Loucy (cell line): Measurements from ENCODE around the gene TBC1D22A.

Source experiments
- H2AFZ ChIP-seq: fragments of 200-600 bp; sonication (generic); 2 replicates; pipeline ENCODE4 v1.6.0; 2016; ENCODE audit warnings: antibody characterized with exemption, mild to moderate bottlenecking, low read length, moderate library complexity
- H3F3A ChIP-seq: fragments of 200-600 bp; 2 replicates; pipeline ENCODE4 v1.6.0; 2016; ENCODE audit warnings: antibody characterized with exemption, low read depth, mild to moderate bottlenecking
- H3K27me3 ChIP-seq: fragments of 200-600 bp; sonication (generic); 2 replicates; pipeline ENCODE4 v1.6.1; 2014; ENCODE audit warnings: low read length, mild to moderate bottlenecking; ENCODE audit not compliant: insufficient read depth, poor library complexity, severe bottlenecking
- H3K36me3 ChIP-seq: fragments of 200-600 bp; sonication (generic); 2 replicates; pipeline ENCODE4 v1.6.1; 2016; ENCODE audit warnings: low read length; ENCODE audit not compliant: insufficient read depth
- H3K4me1 ChIP-seq: fragments of 200-600 bp; sonication (generic); 2 replicates; pipeline ENCODE4 v1.5.1; 2014; ENCODE audit warnings: low read length, mild to moderate bottlenecking; ENCODE audit not compliant: insufficient read depth, poor library complexity, severe bottlenecking
- H3K4me2 ChIP-seq: fragments of 200-600 bp; sonication (generic); 2 replicates; pipeline ENCODE4 v1.6.0; 2014; ENCODE audit warnings: antibody characterized with exemption, low read length, low read depth, mild to moderate bottlenecking; ENCODE audit not compliant: poor library complexity, severe bottlenecking
- H3K4me3 ChIP-seq: fragments of 200-600 bp; sonication (generic); 2 replicates; pipeline ENCODE4 v1.5.1; 2014; ENCODE audit warnings: low read length, mild to moderate bottlenecking, mixed read lengths; ENCODE audit not compliant: poor library complexity, severe bottlenecking
- H3K79me2 ChIP-seq: fragments of 200-600 bp; sonication (generic); 2 replicates; pipeline ENCODE4 v1.6.1; 2014; ENCODE audit warnings: low read length; ENCODE audit not compliant: insufficient read depth
- H3K9ac ChIP-seq: fragments of 200-600 bp; sonication (generic); 2 replicates; pipeline ENCODE4 v1.6.0; 2014; ENCODE audit warnings: mild to moderate bottlenecking, low read depth, low read length, moderate library complexity; ENCODE audit not compliant: poor library complexity, severe bottlenecking
- H3K9me2 ChIP-seq: fragments of 200-600 bp; sonication (generic); replicated peaks from 2 replicates; pipeline ENCODE4 v1.6.1; 2016; ENCODE audit warnings: low read depth, low read length, mixed read lengths
- H3K9me3 ChIP-seq: fragments of 200-600 bp; sonication (generic); 2 replicates; pipeline ENCODE4 v1.6.1; 2014; ENCODE audit warnings: mild to moderate bottlenecking, antibody characterized with exemption, low read length, low read depth; ENCODE audit not compliant: insufficient read depth
- H4K20me1 ChIP-seq: fragments of 200-600 bp; sonication (generic); 2 replicates; pipeline ENCODE4 v1.6.0; 2014; ENCODE audit warnings: antibody characterized with exemption, low read length, mild to moderate bottlenecking; ENCODE audit not compliant: insufficient read depth, poor library complexity, severe bottlenecking
- EZH2phosphoT487 ChIP-seq: fragments of 200-600 bp; IDR thresholded peaks from 2 replicates; pipeline ENCODE4 v1.6.1; 2018; ENCODE audit warnings: antibody characterized with exemption, mild to moderate bottlenecking, moderate library complexity, borderline replicate concordance
- TF ChIP-seq, protein P1 (sequence below): fragments of 200-600 bp; sonication (generic); conservative IDR thresholded peaks from 2 replicates; pipeline ENCODE4 v1.5.1; 2014; ENCODE audit warnings: mild to moderate bottlenecking, antibody characterized with exemption, low read length

The TBC1D22A gene

DNA sequence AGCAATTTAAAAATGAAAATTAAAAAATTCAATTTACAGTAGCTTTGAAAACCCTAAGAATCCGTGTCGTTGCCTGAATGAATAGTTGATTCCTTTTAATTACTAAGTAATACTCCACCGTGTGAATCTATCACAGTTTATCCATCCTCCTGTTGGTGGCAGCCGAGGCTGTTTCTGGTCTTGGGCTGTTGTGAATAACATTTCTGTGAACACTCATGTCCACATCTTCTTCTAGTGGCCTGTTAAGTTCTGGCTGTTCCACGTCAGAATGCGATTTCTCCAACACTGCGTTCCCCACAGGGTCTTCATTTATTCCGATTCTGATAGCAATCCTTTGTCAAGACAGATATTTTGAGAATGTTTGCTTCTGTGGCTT lies 223.0 kb downstream of the TBC1D22A start:
- H3K27me3 ChIP-seq, result no peaks in the 10 kb centered on the region
- H2AFZ ChIP-seq, result no peak overlapping the region
- no peaks in the 10 kb centered on the region for H3F3A ChIP-seq
- no peak overlapping the region for H3K4me3 ChIP-seq
- H3K4me2 ChIP-seq, result no peak overlapping the region
- TF ChIP-seq, protein P1, sequence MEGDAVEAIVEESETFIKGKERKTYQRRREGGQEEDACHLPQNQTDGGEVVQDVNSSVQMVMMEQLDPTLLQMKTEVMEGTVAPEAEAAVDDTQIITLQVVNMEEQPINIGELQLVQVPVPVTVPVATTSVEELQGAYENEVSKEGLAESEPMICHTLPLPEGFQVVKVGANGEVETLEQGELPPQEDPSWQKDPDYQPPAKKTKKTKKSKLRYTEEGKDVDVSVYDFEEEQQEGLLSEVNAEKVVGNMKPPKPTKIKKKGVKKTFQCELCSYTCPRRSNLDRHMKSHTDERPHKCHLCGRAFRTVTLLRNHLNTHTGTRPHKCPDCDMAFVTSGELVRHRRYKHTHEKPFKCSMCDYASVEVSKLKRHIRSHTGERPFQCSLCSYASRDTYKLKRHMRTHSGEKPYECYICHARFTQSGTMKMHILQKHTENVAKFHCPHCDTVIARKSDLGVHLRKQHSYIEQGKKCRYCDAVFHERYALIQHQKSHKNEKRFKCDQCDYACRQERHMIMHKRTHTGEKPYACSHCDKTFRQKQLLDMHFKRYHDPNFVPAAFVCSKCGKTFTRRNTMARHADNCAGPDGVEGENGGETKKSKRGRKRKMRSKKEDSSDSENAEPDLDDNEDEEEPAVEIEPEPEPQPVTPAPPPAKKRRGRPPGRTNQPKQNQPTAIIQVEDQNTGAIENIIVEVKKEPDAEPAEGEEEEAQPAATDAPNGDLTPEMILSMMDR, result no peak
- no peak for TF ChIP-seq EZH2phosphoT487
- H3K4me1 ChIP-seq, result no peaks in the 10 kb centered on the region
- no peaks in the 10 kb centered on the region for H4K20me1 ChIP-seq
- H3K9ac ChIP-seq, result no peak overlapping the region
- H3K79me2 ChIP-seq, result no peaks in the 10 kb centered on the region
- no peaks in the 10 kb centered on the region for H3K9me3 ChIP-seq
- no peaks in the 10 kb centered on the region for H3K9me2 ChIP-seq
- H3K36me3 ChIP-seq, result peaks cover under 1% of the 10 kb centered on the region; the same call in 1 of the 2 replicates

DNA sequence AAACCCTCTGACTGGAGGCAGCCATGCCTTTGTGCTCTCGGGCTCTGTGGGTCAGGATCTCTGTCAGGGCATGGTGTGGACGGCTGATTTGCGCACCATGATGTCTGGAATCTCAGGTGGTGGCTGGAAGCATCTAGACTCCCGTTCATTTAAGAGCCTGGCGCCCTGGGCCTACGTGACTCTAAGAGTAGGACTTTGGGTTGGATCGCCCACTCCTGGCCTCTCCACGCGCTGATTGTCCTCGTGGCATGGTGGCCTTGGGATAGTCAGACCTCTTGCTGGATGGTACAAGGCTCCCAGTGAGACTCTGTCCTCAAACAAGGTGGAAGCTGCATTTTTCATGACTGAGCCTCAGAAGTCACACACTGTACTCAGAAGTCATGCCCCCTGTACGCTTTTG lies 224.3 kb downstream of the TBC1D22A start:
- H3K4me2 ChIP-seq, result no peak overlapping the region
- no peaks in the 10 kb centered on the region for H3K9me3 ChIP-seq
- H3K79me2 ChIP-seq, result no peaks in the 10 kb centered on the region
- peaks cover 13% of the 10 kb centered on the region; the same call in 1 of the 2 replicates for H3K36me3 ChIP-seq
- H2AFZ ChIP-seq, result no peak overlapping the region
- H4K20me1 ChIP-seq, result no peaks in the 10 kb centered on the region
- H3F3A ChIP-seq, result no peaks in the 10 kb centered on the region
- no peaks in the 10 kb centered on the region for H3K27me3 ChIP-seq
- no peaks in the 10 kb centered on the region for H3K4me1 ChIP-seq
- H3K4me3 ChIP-seq, result no peak overlapping the region
- no peak for TF ChIP-seq EZH2phosphoT487
- TF ChIP-seq, protein P1, result no peak
- no peak overlapping the region for H3K9ac ChIP-seq
- no peaks in the 10 kb centered on the region for H3K9me2 ChIP-seq

DNA sequence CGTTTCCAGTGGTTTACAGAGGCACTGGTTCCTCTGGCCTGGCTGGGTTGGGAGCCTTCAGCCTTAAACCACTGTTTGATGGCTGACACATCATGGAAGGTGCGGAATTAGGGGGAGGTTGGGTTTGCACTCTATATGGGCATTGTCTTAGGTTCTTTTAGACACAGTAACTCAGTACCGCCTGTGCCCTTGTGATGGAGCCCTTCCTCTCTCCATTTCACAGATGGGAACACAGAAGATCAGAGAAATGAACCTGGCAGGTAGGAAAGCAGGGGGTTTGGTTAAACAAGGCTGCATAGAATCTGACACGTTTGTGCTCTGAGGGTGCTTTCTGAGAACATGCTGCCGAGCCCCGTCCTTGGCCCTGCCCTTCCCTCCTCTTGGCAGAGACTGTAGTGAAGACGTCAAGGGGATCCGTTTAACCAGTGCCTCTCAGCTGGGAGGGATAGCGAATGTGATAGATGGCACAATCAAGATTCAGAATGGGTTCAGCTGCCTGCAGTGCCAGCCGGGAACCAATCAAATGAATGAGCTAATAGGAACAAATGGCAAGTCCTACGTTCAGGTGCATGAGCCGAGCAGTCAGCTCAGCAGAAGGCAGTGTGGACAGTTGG lies 228.6 kb downstream of the TBC1D22A start:
- H3F3A ChIP-seq, result no peaks in the 10 kb centered on the region
- no peak overlapping the region for H3K4me2 ChIP-seq
- no peaks in the 10 kb centered on the region for H4K20me1 ChIP-seq
- peaks cover 4% of the 10 kb centered on the region for H3K4me1 ChIP-seq
- no peaks in the 10 kb centered on the region for H3K9me3 ChIP-seq
- H3K79me2 ChIP-seq, result no peaks in the 10 kb centered on the region
- TF ChIP-seq, protein P1, result no peak; the same call in 1 of the 2 replicates
- no peak for TF ChIP-seq EZH2phosphoT487
- H3K9ac ChIP-seq, result no peak overlapping the region
- no peaks in the 10 kb centered on the region for H3K9me2 ChIP-seq
- no peak overlapping the region for H2AFZ ChIP-seq
- H3K36me3 ChIP-seq, result peaks cover 15% of the 10 kb centered on the region; the same call in 1 of the 2 replicates
- H3K4me3 ChIP-seq, result no peak overlapping the region
- H3K27me3 ChIP-seq, result no peaks in the 10 kb centered on the region
